Inferior parietal cortex (tissue), 1 donor: Measurements from ENCODE around the gene HNRNPR.
"Not testable (repeated sequence)": the region's sequence is repeated elsewhere in the genome, so short reads cannot be mapped to it uniquely, and the experiment has no call there.

Experiments
- DNase-seq: peaks from one replicate; pipeline ENCODE4 v3.0.0-alpha.2; 2016; ENCODE audit errors: extremely low spot score

HNRNPR gene

DNA sequence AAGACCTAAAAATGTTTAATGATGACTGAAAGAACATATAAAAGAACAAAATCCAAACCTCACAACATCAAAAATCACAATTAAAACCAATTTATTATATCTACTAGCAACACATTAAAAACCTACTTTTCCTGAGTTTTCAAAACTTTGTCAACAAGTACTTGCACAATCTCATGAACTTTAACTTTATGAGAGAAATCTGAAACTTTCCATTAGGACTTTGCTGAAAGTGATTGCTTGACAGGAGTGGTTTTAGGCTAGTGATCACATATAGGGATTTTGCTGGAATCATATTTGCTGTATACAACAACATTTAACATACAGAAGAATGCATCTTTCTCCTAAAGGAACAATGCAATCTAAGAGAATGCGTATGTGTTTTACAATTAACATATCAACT is 13.2 kb downstream of the HNRNPR start:
- no peak for DNase-seq

DNA sequence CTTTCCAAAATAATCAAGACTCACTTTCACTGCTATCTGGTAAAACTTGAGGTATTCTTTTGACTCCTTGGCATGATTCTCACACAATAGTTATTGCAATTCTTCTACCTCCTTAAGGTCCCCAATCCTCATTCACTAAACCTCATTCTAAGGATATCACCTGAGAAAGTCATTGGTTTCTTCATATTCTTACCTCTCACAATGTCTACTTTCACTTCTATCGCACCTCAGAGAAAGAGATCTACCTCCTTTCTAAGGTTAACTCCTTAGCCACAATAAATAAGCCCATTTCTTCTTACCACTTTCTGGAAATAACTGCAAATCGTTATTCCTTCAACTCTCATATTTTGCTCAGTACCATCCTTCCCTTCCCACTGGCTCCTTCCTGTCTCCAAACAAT is 18.7 kb downstream of the HNRNPR start:
- no peak for DNase-seq

- DNase-seq: no peak
Measured at GRCh38 chr1:23322770-23323169, 21.3 kb downstream of the HNRNPR start.

DNA sequence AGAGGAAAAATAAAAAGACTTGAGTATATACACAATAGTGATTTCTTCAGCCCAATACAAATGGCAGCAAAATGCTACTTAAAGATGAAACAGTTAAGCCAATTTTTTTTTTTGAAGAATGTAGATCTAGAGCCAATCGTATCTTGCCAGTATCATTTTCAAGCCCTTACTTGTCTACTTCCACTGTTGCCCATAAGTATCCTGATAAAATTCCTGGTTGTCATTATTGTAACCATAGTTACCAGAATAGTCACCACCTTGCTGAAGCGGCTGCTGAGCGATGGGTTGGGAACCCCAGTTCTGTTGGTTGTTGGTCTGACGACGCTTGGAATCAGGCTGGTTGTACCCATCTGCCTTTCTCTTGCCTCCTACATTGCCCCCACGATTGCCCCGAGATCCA is 33.8 kb downstream of the HNRNPR start:
- DNase-seq: not testable (repeated sequence)

DNA sequence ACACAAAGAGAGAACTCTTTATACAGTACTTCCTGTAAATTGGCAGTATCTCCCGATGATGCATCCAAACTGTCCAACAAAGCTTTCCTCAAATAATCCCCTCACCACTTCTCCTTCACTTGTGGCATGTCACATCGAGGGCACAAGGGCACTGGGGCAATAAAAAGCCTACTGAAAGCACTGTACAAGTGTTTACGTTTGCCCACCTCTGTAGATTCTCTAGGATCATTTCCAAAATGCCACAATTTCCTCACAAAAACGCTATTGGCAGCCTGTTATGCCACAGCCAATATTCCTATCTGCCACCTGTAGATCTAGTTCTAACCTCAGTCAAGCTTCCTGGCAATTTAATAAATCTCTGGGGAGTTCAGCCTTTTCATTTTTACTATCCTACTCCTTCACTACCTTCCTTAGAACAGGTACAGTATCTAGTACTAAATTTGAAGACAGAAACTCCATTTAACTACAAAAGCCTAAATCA is 39.9 kb downstream of the HNRNPR start:
- no peak for DNase-seq

DNA sequence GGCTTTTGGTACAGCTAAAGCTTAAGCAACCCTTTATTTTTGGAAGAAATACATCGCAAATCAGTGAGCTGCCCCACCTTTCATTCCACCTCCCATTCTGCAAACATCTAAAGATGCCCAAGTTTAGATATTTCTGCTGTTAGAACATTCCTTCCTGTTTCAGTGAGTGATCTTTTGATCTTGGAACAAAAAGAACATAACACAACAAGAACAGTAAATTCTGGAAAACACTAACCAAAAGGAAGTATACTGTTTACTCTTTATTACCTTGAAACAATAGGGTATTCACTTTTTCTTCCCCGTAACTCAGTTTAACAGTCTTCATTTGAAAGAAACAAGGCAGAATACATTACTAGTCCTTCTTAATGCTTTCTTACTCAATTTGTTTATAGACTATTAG is 40.6 kb downstream of the HNRNPR start:
- no peak for DNase-seq

- DNase-seq: no peak
Measured at GRCh38 chr1:23296931-23297330, 47.2 kb downstream of the HNRNPR start.

DNA sequence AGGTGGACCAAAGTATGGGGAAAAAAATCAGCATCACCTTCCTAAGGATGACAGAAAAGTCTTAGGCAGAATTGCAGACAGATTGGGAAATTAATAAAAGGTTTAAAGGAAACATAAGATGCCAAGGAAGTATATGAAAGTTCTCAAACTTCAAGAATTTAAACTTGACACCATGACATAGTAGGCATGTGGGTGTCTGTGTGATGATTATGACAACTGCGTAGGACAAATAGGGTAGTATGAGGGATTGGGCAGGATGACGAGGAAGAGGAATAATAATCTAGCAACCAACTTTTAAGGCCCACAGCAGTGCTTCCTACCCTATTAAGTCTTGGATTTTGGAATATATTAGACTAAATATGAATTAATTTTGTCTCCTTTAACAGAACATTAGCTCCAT is 52.4 kb downstream of the HNRNPR start:
- no peak for DNase-seq

DNA sequence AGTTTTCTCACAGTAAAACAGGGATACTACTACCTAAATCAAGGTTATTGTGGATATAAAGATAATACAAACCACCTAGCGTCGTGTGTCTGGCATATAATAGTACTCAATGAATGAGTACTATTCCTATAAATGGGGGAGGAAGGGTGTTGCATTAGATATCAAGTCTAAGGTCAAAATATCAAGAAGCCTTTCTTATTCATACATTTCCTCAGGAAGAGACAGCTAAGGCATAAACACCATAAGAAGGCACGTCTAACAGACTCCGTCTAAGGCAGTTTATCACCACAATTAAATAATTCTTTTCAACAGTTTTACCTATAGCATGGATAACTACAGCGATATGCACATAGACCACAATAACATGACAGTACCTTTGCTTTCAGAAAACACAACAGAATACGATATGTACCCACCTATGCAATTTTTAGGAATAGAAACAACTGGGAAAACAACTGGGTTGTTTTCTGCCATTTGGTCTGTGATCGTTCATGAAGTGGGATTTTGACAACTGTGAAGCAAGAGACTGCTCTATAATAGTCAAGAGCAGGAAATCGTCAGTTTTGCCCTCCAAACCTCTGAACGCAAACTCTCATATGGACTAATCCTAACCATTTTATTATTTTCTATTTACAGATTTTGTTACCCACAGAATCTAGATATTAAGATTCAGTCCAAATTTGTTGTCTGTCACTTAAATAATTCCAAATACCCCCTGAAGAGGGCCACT is 53.1 kb downstream of the HNRNPR start:
- DNase-seq: no peak

DNA sequence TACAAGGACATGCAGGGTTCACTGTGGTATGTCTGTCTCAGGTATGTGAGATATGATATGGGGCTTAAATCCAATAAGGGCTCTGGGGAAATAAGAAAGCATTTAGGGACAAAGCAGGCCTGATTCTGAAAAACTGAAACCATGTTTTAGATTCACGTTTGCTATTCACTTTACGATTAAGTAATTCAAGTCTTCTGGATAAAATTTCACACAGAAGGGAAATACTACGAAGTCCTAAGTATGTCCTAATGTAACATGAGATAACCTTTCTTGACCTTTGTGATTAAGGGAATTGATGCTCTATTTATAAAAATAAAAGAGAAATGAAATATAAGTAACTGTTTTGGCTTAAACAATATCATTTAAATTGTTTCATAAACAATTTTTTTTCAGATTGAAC is 55.4 kb downstream of the HNRNPR start:
- no peak for DNase-seq

- no peak for DNase-seq
Measured at GRCh38 chr1:23288201-23288600, 55.9 kb downstream of the HNRNPR start.

GRCh38 chr1:23286401-23286800 is 57.7 kb downstream of the HNRNPR start:
- no peak for DNase-seq

- no peak for DNase-seq
Measured at GRCh38 chr1:23283667-23284602, 60.1 kb downstream of the HNRNPR start.

DNA sequence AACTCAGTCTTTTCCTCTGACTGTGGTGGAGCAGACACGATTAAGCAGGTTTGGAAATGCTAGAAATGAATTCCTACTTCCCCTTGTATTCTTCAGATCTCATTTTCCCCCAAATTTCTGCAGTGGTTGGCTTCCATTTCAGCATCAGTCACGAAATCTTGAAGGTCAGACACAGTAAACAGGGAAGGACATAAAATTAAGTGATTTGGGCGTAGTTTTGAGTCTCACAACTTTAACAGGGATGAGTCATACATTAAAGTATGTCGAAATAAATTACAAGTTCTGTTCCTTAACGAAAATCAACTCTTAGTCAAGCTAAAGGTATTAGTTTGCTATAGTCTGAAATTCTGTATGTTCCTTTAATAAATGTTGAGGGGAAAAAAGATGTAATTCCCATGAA is 61.1 kb downstream of the HNRNPR start:
- no peak for DNase-seq

- no peak for DNase-seq
Measured at GRCh38 chr1:23278717-23279116, 65.4 kb downstream of the HNRNPR start.

GRCh38 chr1:23276531-23276930 is 67.6 kb downstream of the HNRNPR start:
- DNase-seq: no peak

DNA sequence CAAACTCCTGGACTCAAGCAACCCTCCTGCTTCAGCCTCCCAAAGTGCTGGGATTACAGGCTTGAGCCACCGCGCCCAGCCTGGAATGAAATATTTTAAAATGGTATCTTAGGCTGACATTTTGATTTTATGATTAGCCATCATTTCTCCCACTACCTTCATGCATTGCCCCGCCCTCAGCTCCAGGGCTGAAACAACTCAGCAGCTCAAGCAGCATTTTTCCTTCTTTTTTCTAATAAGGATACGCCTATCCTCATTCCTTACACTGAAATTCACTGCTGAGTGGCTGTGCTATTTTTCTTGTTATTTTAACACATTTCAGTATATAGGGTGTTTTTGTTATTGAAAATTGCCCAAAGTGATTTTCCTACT is 70.0 kb downstream of the HNRNPR start:
- DNase-seq: no peak

DNA sequence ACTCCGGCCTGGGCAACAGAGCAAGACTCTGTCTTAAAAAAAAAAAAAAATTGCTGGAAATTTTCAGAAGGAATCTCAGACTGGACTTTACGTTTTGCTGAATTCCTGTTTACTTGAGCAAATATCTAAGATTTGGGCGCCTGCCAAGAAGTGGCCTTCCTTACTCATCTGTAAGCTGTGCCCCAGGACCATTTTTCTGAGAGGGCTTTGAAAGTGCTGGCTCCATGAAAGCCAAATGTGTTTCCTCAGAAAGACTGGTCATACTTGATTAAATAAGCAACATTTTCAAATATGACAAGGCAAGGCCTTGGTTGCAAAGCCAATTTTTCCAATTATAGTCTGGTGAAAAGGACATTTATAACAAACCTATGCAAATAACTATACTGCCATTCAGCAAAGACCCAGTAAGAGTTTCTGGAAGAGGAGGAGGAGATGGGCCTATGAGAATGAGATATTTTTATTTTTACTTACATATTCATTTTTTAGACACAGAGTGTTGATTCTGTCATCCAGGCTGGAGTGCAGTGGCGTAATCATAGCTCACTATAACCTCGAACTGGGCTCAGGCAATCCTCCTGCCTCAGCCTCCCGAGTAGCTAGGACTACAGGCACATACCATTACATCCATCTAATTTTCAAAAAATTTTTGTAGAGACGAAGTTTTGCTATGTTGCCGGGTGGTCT is 70.5 kb downstream of the HNRNPR start:
- no peak for DNase-seq

- DNase-seq: no peak
Measured at GRCh38 chr1:23263380-23263887, 80.7 kb downstream of the HNRNPR start.

GRCh38 chr1:23258082-23258481 is 86.0 kb downstream of the HNRNPR start:
- not testable (repeated sequence) for DNase-seq

DNA sequence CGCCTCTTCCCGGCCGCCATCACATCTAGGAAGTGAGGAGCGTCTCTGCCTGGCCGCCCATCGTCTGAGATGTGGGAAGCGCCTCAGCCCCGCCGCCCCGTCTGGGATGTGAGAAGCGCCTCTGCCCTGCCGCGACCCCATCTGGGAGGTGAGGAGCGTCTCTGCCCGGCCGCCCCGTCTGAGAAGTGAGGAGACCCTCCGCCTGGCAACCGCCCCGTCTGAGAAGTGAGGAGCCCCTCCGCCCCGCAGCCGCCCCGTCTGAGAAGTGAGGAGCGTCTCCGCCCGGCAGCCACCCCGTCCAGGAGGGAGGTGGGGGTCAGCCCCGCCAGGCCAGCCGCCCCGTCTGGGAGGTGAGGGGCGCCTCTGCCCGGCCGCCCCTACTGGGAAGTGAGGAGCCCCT is 86.7 kb downstream of the HNRNPR start:
- DNase-seq: not testable (repeated sequence)
